GM21723 (cell line): ENCODE data around the gene BATF3.
A peak's percentile ranks its signal among the peaks of the same experiment; 100 is the strongest.
"Not testable (repeated sequence)": the region's sequence is repeated elsewhere in the genome, so short reads cannot be mapped to it uniquely, and the experiment has no call there.

Experiments used
- ATAC-seq: cut with Tn5 transposase; IDR thresholded peaks from one replicate; pipeline ENCODE4 v1.9.1; 2021; ENCODE audit warnings: mild to moderate bottlenecking, moderate library complexity; ENCODE audit not compliant: unreplicated experiment

The BATF3 gene, protein sequence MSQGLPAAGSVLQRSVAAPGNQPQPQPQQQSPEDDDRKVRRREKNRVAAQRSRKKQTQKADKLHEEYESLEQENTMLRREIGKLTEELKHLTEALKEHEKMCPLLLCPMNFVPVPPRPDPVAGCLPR

DNA sequence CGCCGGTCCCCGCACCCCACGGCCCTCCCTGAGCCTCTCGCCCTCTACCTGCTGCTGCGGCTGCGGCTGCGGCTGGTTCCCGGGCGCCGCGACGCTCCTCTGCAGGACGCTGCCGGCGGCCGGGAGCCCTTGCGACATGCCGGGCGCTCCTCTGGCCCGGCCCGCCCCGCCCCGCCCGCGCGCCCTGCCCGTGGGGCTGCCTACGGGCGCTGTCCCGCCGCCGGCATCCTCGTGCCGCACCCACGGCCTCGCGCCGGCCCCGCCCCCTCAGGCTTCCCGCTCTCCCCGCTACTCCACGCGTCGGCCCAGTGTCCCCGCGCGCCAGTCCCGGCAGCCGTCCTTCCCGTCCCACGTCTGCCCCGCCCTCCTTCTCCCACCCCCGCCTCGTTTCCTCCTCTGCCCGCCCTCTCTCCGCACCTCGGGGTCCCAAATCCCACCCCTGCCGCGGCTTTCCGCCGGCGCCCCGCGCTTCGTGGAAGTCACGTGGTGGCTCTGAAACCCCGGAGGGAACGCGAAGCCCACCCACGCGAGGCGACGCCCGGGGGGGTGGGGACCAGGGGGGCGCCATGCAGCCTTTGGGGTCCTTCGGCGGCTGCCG is at the start of gene BATF3:
Gene BATF3 (minus strand): TSS at position 216 of the 598 bp plus-strand sequence. CDS start 78 bp downstream, at position 138.
- ATAC-seq = peak; percentile 24

DNA sequence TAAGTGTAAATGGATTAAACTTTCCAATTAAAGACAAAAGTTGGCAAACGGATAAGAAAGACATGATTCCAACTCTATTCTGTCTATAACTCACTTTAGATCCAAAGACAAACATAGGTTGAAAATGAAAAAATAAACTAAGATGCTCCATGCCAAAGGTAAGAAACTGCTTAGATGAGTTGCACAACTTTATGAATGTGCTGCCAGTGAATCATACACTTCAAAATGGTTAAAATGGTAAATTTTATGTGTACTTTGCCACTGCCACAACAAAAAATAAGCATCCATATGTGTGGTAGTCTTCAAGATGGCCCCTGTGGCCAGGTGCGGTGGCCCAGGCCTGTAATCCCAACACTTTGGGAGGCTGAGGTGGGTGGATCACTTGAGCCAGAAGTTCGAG is 46.9 kb upstream of the BATF3 start:
- ATAC-seq = no peak

DNA sequence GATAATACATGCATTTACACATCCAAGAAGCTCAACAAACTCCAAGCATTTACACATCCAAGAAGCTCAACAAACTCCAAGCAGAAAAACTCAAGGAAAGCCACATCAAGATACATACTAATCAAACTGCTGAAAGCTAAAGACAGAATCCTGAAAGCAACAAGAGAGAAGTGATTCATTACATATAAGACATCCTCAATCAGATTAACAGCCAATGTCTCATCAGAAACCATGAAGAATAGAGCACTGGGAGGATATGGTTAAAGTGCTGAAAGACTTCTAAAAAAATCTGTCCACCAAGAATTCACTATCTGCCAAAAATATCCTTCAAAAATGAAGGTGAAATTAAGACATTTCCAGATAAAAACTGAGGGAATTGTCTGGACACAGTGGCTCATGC is 45.7 kb upstream of the BATF3 start:
- no peak for ATAC-seq

DNA sequence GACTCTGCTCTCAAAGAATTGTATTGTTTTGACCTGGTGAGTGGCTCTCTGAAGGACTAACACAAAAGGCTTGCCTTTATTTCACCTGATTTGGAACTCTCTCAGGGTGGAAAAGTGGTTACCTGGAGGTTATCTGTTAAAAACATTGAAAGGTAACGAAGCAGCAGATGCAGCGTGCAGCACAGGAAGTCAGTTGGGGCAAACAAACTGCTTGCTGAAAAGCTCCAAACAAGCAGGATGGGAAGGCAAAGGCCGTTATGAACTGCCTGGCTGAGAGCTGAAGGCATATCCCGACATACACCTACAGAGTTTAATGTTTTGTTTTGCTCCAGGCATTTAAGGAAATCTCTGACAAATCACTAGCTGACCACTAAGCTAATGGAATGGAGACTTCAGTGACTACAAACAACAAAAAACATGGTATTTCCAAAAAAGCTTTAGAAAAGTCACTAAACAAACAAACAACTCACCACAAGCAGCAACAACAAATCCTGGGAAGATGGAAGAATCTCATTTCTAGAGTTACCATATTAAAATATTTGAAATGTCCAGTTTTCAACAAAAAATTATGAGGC is 44.3 kb upstream of the BATF3 start:
- no peak for ATAC-seq

DNA sequence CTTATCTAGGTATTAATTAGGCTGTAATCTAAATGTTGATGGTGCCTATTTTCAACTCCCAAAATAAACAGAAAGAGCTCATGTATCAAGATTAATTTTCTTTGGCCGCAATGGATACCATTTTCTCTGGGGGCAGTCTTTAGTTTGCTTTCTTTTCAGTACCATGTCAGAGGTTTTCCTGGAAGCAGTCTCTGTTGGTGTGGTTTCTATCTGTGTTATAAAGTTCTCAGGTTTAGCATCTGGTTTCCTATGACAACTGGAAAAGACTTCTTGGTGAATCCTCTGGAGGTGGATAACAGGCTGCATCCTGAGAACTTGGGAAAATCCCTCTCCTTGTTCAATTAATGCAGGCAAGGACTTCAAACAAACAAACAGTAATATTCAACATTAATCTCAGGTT is 38.7 kb upstream of the BATF3 start:
- ATAC-seq = no peak

DNA sequence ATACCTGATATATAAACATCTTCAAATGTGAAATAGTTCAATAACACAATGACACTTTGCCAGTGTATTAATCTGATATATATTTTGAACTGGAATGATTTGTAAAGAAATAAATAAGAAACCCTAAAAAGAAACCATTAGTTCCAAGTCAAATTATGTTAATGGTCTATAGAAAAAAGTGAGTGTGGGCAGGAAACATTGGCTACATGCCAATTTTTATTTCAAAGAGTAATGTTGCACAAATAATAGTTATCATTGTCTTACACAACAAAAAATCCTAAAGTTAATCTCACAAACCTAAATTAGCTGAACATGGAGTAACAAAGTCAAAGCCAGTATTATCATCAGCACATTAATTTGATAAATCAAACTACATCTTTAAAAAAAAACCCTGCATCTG is 37.9 kb upstream of the BATF3 start:
- ATAC-seq = no peak

DNA sequence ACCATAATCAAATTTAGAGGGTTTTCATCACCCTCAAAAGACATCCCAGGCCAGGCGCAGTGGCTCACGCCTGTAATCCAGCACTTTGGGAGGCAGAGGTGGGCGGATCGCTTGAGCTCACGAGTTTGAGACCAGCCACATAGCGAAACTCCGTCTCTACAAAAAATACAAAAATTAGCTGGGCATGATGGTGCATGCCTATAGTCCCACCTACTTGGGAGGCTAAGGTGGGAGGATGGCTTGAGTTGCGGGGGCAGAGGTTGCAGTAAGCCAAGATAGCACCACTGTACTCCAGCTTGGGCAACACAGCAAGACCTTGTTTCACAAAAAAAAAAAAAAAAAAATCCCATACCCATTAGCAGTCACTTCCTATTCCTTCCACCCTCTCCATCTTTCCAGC is 33.5 kb upstream of the BATF3 start:
- no peak for ATAC-seq

DNA sequence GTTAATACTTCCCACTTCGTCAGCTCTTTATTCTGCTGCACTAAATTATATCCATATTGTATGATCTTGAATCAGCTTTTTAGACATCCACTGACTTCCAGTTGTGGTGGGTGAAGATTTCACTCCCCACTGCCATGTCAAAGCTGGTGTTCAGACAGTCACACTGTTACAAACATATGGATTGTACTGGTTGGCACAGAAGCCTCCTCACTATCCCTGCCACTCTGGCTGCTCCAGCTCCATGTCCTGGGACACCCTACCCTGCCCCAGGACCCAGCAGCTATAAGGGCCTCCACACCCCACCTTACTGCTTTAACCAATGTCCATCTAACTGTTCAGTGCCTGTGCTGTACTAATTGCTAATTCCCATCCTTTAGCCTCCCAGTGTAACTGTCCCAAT is 32.0 kb upstream of the BATF3 start:
- no peak for ATAC-seq

DNA sequence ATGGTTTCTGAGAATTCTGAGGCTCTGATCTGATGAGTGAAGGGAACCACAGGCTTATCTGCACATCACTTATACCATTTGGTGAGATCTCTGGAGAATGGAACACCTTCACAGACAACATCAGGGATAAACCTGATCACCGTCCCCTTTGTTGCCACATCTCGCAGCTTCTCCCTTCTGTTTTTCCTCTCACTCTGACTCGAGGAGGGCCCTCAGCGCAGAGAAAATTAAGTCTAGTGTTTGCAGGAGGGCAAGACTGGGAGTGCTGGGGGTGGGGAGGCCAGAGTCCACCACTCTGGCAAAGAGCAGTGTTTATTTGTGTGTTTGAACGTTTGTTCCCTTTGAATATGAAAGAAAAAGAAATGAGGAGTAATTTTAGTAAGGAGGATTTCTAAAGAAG is 29.0 kb upstream of the BATF3 start:
- no peak for ATAC-seq

DNA sequence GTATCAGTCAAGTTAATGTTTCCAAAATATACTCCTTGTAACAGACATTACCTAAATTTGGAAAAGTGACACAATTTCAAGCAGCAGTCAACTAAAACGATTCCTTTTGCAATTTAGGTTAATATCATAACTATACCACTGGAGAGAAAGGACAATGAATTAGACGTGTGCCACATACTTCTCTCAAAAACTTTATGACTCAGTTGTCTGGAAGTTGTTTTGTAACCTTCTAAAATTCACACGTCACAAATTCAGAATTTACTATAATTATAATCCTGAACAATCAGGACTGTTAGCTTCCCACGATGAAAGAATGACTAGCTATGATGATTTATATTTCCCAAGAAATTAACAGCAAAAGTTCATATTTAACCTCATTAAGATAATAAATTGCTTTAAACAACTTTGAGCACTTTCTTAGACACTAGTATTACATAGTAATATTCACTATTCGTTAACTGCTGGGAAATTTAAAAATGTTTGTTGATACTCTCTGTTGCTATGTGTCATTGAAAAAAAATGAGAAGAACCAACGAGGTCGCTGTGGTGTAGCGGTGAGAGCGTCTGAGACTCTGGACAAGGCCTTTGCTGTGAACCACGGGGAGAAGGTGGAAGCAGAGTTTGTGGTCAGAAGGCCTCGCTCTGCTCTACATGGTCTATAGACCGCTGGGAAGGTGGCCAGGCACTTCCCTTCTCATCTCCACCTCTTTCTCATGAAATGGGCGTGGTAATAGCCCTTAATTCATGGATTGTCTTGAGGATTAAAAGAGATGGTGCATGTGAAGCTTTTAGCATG is 27.9 kb upstream of the BATF3 start:
- no peak for ATAC-seq

DNA sequence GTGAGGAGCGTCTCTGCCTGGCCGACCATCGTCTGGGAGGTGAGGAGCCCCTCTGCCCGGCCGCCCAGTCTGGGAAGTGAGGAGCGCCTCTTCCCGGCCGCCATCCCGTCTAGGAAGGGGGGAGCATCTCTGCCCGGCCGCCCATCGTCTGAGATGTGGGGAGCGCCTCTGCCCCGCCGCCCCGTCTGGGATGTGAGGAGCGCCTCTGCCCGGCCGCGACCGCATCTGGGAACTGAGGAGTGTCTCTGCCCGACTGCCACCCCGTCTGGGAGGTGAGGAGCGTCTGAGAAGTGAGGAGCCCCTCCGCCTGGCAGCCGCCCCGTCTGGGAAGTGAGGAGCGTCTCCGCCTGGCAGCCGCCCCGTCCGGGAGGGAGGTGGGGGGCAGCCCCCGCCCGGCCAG is 25.0 kb upstream of the BATF3 start:
- ATAC-seq = not testable (repeated sequence)

DNA sequence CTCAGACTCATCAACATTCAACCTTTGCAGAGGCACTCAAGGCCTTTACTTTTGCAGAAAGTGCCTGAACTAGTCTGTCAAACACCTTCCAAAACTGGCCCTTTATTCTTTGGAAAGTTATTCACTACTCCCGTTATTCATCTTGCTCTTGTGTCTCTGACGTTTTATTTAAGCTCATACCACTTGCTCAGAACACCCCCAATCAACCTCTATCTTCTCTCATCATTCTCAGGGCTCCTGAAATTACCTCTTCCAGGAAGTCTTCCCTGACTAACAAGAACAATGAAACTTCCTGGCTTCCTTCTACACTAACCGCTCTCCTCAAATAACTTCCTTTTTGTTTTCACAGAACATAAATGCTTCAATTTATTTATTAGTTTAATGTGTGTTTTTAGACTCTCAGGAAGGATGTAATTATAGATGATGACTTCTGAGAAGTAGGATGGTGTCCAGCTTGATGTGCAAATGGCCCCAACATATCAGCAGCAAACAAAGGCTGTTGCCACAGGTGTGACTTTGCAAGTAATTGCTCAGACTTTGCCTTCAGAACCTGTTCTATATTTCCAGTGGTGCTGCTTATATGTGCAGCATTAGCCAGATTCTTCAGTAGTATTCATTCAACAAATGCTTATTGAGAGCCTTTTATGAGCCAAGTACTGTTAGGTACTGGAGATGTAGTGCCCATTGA is 22.8 kb upstream of the BATF3 start:
- no peak for ATAC-seq

DNA sequence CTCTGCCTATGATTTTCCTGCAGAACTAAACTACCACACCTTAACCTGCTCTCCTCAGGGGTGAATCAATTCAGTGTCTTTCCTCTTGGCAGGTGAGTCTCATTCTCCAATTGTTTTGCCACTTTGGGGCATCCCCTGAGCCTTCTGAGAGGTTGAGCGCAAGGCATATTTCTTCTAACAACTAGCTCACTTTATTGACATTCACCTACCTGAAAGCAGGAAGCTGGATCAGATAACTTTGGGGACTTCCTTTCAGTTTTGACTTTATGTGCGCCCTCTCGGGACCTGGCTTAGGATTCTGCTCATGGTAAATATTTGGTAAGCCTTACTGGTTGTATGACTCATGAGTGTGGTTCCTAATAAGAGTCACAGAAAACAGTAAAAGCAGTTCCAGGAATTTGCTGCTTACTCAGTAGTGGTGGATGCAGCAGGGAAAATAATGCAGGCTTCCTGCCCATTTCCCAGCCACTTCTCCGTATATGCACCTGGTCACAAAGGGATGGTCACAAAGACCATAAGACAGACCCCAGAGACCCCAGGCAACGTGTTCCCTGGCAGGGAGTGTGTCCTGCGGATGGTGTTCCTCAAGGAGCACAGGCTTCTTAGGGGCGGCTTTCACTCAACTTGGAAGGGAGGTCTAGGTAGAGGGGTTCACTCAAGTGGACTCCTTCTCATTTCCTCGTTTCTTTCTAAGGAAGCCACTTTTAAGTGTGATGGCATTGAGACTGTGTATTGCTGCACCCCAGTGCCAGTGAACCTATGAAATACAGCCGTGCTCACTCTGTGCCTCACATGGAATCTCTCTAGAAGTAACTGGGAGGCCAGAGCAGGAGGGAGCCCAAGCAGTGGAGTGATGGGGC is 22.0 kb upstream of the BATF3 start:
- no peak for ATAC-seq

DNA sequence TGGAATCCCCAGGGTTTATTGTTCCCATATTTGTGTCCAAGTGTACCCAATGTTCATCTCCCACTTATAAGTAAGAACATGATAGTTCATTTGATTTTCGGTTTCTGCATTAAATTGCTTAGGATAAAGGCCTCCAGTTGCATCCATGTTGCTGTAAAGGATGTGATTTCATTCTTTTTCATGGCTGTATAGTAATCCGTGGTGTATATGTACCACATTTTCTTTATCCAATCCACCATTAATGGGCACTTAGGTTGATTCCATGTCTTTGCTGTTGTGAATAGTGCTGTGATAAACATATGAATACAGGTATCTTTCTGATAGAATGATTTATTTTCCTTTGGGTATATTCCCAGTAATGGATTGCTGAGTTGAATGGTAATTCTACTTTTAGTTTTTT is 20.0 kb upstream of the BATF3 start:
- no peak for ATAC-seq

DNA sequence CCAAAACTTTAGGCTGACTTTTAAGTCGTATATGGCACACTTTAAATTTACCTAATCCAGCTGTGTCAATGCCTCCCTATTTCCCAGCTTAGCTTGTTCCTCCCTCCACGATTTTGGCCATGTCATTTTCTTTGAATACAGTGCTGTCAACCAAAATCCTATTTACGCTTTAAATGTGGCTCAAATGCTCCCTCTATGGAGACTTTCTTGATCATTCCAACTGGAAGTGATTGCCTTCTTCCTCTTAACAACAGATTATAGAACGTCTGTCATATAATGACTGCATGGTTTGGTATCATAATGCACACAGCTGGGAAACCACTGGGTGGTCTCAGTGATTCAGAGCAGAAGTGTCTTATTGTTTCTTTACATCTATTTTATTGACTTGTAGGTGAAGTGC is 18.9 kb upstream of the BATF3 start:
- ATAC-seq = no peak

DNA sequence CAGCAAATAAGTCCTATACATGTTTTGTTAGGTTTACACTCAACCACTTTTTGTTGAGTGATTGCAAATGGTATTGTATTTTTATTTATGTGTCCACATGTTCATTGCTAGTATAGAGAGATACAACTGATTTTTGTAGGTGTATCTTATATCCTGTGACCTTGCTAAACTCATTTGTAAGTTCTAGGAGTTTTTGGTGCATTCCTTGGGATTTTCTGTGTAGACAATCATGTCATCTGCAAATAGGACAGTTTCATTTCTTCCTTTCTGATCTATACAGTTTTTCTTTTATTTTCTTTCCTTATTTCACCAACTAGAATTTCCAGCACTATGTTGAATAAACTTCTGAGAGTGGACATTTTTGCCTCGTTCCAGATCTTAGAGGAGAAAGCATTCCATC is 16.5 kb upstream of the BATF3 start:
- no peak for ATAC-seq

DNA sequence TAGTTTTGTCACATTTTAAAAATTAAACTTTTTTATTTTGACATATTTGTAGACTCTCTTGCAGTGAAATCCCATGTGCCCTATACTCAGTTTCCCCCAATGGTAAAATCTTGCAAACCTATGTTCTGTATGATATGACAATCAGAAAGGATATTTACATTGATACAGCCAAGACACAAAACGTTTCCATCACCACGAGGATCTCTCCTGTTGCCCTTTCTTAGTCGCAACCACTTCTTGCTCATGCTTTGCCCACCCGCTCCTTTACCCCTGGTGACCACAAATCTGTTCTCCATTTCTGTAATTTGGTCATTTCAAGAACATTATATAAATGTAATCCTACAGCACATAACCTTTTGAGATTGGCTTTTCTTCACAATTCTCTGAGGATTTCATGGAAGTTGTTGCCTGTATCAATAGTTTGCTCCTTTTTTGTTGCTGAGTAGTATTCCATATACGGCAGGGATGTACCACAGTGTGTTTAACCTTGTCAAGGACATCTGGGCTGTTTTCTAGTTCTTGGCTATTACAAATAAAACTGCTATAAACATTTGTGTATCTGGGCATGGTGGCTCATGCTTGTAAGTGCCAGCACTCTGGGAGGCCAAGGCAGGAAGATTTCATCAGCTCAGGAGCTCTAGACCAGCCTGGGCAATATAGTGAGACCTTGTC is 14.0 kb upstream of the BATF3 start:
- no peak for ATAC-seq

DNA sequence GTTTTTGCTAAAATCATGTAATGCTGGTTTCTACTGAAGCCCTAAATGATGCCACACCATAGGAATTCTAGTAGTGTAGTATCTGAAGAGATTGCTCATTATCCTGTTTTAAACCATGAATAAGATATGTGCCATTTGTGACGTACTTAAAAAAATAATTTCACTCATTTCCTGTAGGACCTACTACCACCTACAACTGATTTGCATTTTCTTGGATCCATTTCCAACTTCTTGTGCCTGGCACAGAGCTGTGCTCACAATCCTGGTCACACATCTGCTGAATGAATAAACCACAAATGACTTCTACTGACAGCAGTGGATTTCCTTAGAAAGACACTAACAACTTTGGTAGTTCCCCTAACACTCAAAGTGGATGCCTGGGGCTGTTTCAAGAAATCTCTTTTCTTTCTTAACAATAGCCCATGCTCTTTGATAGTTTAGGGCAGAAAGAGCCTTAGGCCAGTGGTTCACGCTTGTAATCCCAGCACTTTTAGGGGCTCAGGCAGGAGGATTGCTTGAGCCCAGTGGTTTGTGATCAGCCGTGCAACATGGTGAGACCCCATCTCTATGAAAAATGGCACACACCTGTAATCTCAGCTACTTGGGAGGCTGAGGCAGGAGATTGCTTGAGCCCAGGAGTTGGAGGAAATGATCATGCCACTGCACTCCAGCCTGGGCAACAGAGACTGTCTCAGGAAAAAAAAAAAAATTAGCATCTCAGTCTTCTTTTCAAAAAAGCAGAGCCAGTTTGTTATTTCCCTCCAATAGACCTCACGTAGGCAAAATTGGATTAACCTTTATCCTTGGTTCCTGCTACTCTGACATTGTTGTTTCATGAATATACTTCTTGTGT is 13.0 kb upstream of the BATF3 start:
- ATAC-seq = no peak

DNA sequence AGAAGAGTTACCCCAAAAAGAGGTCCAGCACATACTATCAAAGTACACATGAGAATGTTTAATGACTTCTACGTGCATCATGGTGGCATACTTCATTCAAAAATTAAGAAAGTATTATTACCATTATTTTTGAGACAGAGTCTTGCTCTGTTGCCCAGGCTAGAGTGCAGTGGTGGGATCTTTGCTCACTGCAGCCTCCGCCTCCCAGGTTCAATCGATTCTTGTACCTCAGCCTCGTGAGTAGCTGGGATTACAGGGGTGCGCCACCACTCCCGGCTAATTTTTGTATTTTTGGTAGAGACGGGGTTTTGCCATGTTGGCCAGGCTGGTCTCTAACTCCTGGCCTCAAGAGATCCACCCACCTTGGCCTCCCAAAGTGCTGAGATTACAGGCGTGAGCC is 12.3 kb upstream of the BATF3 start:
- not testable (repeated sequence) for ATAC-seq
